ENCODE measurements around the gene FAF1.

- TF ChIP-seq CTCF (IDR thresholded peaks at IDR 0.05) = no peak
- no peak for TF ChIP-seq POLR2AphosphoS5 (IDR thresholded peaks at IDR 0.05)
- TF ChIP-seq POLR2A (IDR thresholded peaks at IDR 0.05) = no peak
- TF ChIP-seq EP300 (IDR thresholded peaks at IDR 0.05; ENCODE audit: low read depth) = no peak
Measured at GRCh38 chr1:50634251-50634650, 325.8 kb downstream of the FAF1 start.

Measured in transverse colon (tissue), 4 donors.